Peyer's patch (tissue), 4 donors: ENCODE data around the gene SMTN.

ENCODE experiments used
- POLR2A ChIP-seq, 2 donors: fragments of 450-650 bp; IDR thresholded peaks; one replicate each; pipeline ENCODE4 v1.5.1; 2017; ENCODE audit warnings: antibody characterized with exemption in 2 of 2, mild to moderate bottlenecking in 2 of 2, moderate library complexity in 2 of 2
- TF ChIP-seq, protein P1 (sequence below), 6 experiments: fragments of 450-650 bp in 4 of 6; fragments of 200-600 bp in 2 of 6; sonication (generic) in 1 of 6; IDR thresholded peaks; one replicate each; pipeline ENCODE4 v1.5.1; 2017 to 2019; ENCODE audit warnings: antibody characterized with exemption in 6 of 6, mild to moderate bottlenecking in 3 of 6, moderate library complexity in 1 of 6

GRCh38 chr22:31040542-31041398 lies 40.3 kb upstream of the SMTN start:
- TF ChIP-seq, protein P1, sequence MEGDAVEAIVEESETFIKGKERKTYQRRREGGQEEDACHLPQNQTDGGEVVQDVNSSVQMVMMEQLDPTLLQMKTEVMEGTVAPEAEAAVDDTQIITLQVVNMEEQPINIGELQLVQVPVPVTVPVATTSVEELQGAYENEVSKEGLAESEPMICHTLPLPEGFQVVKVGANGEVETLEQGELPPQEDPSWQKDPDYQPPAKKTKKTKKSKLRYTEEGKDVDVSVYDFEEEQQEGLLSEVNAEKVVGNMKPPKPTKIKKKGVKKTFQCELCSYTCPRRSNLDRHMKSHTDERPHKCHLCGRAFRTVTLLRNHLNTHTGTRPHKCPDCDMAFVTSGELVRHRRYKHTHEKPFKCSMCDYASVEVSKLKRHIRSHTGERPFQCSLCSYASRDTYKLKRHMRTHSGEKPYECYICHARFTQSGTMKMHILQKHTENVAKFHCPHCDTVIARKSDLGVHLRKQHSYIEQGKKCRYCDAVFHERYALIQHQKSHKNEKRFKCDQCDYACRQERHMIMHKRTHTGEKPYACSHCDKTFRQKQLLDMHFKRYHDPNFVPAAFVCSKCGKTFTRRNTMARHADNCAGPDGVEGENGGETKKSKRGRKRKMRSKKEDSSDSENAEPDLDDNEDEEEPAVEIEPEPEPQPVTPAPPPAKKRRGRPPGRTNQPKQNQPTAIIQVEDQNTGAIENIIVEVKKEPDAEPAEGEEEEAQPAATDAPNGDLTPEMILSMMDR (IDR thresholded peaks at IDR 0.05) = no peak
- TF ChIP-seq POLR2A (IDR thresholded peaks at IDR 0.05) = no peak
